Esophagus muscularis mucosa (tissue), 4 donors: ENCODE measurements around the gene NRXN2. TPM values are rescaled to one million over a fixed set of nuclear protein-coding genes. Genes with fewer than 3 reads are reported as not detected.

Experiments used
- DNase-seq: peaks from one replicate; pipeline ENCODE4 v3.0.0-alpha.2; 2017; ENCODE audit errors: extremely low spot score
- H3K27ac ChIP-seq, 4 donors: fragments of 200-600 bp; sonication (generic); replicated peaks in 1 of 4; 1 replicate in 3 of 4; 2 replicates in 1 of 4; pipeline ENCODE4 v1.5.1; 2016 to 2019; ENCODE audit warnings: mild to moderate bottlenecking in 1 of 4
- H3K27me3 ChIP-seq, 4 donors: fragments of 200-600 bp; sonication (generic); one replicate each; pipeline versions ENCODE4 v1.5.1 to v1.6.0; 2016 to 2019
- H3K36me3 ChIP-seq, 4 donors: fragments of 200-600 bp; sonication (generic); one replicate each; pipeline ENCODE4 v1.5.1; 2016 to 2019
- H3K4me1 ChIP-seq, 4 donors: fragments of 200-600 bp; sonication (generic); one replicate each; pipeline ENCODE4 v1.5.1; 2016 to 2019
- H3K4me3 ChIP-seq, 4 donors: fragments of 200-600 bp; sonication (generic); 1 replicate in 2 of 4; 2 replicates in 2 of 4; pipeline ENCODE4 v1.5.1; 2016 to 2019; ENCODE audit warnings: mild to moderate bottlenecking in 4 of 4, moderate library complexity in 1 of 4
- H3K9me3 ChIP-seq, 4 donors: fragments of 200-600 bp; sonication (generic); 1 replicate in 3 of 4; 2 replicates in 1 of 4; pipeline ENCODE4 v1.5.1; 2016 to 2019
- EP300 ChIP-seq: sonication (generic); formaldehyde crosslinking; IDR thresholded peaks from one replicate; pipeline ENCODE4 v1.6.1; 2017; ENCODE audit warnings: antibody characterized with exemption
- POLR2A ChIP-seq: fragments of 450-650 bp; IDR thresholded peaks from one replicate; pipeline ENCODE4 v1.6.1; 2017; ENCODE audit warnings: antibody characterized with exemption, moderate library complexity, mild to moderate bottlenecking, low read depth
- POLR2AphosphoS5 ChIP-seq, 2 donors: sonication (generic); formaldehyde crosslinking; IDR thresholded peaks; one replicate each; pipeline ENCODE4 v1.6.1; 2017; ENCODE audit warnings: antibody characterized with exemption in 2 of 2
- WGBS: methylation state at CpG from one replicate; pipeline ENCODE4 v1.1.5; 2018; 5-methylcytosine and 5-hydroxymethylcytosine counted together
- intact Hi-C: fragments of 100-400 bp; cut with DNase I; formaldehyde crosslinking; loops from one replicate; pipeline ENCODE4 v1.15.1; 2023
- total RNA-seq, 4 donors: library from RNA; depleted of rRNA; stranded (reverse); fragments of >200 nt; gene quantifications; one replicate each; pipeline versions ENCODE4 v1.1.0 to v1.2.1, GENCODE V29; 2016
- TF ChIP-seq, protein P1 (sequence below), 3 experiments: fragments of 200-600 bp in 2 of 3; fragments of 450-650 bp in 1 of 3; sonication (generic) in 2 of 3; IDR thresholded peaks; one replicate each; pipeline ENCODE4 v1.5.1; 2017 to 2019; ENCODE audit warnings: antibody characterized with exemption in 3 of 3, mild to moderate bottlenecking in 2 of 3, moderate library complexity in 1 of 3

The NRXN2 gene
- total RNA-seq, 4 donors from 2014 or later: 2.1 to 12.9 (median 4.3) TPM

DNA sequence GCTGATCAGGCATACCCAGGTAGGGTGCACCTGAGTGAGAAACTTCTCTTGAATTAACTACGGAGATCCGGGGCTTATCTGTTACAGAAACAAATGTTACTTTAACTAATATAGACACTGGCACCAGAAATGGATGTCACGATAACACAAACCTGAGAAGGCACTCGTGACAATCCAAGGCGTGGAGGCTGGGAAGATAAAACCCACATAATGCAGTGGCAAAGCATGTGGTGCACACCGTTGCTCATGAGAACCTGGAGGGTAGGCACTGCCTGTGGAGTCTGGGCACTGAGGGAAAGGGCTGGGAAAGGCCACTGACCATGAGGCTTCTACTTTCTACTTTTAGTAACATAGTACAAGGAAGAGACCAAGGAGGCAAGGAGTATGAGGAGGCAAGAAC, 109.3 kb downstream of the NRXN2 start:
- no peaks in the 10 kb centered on the region for H3K9me3 ChIP-seq
- no peaks in the 10 kb centered on the region for H3K36me3 ChIP-seq
- TF ChIP-seq EP300: no peak
- TF ChIP-seq POLR2AphosphoS5 (IDR thresholded peaks at IDR 0.05): no peak
- TF ChIP-seq POLR2A: no peak
- TF ChIP-seq, protein P1, sequence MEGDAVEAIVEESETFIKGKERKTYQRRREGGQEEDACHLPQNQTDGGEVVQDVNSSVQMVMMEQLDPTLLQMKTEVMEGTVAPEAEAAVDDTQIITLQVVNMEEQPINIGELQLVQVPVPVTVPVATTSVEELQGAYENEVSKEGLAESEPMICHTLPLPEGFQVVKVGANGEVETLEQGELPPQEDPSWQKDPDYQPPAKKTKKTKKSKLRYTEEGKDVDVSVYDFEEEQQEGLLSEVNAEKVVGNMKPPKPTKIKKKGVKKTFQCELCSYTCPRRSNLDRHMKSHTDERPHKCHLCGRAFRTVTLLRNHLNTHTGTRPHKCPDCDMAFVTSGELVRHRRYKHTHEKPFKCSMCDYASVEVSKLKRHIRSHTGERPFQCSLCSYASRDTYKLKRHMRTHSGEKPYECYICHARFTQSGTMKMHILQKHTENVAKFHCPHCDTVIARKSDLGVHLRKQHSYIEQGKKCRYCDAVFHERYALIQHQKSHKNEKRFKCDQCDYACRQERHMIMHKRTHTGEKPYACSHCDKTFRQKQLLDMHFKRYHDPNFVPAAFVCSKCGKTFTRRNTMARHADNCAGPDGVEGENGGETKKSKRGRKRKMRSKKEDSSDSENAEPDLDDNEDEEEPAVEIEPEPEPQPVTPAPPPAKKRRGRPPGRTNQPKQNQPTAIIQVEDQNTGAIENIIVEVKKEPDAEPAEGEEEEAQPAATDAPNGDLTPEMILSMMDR (IDR thresholded peaks at IDR 0.05): no peak
- H3K4me3 ChIP-seq: no peak overlapping the region
- DNase-seq: no peak
- peaks cover 0 to 3% (median under 1%) of the 10 kb centered on the region in 4 donors for H3K4me1 ChIP-seq
- intact Hi-C loops: no loop called here
- no peak overlapping the region for H3K27ac ChIP-seq
- WGBS: 90% methylated on average over 6 of the region's 6 CpGs
- H3K27me3 ChIP-seq: no peaks in the 10 kb centered on the region

GRCh38 chr11:64611869-64612646, 110.9 kb downstream of the NRXN2 start:
- Histone ChIP-seq H3K27me3 (peaks cover 0 to 6% (median 0%) of the 10 kb centered on the region in 4 donors), H3K4me3 (no peak overlapping the region), H3K36me3 (no peaks in the 10 kb centered on the region), H3K27ac (no peak overlapping the region), H3K9me3 (no peaks in the 10 kb centered on the region), H3K4me1 (peaks cover 0 to 14% (median 7%) of the 10 kb centered on the region in 4 donors)
- 71% methylated on average over 7 of the region's 11 CpGs for WGBS
- DNase-seq: no peak
- TF ChIP-seq, protein P1 (IDR thresholded peaks at IDR 0.05): no peak
- no peak for TF ChIP-seq POLR2A
- no peak for TF ChIP-seq EP300
- TF ChIP-seq POLR2AphosphoS5 (IDR thresholded peaks at IDR 0.05): no peak
- intact Hi-C loops: no loop called here

DNA sequence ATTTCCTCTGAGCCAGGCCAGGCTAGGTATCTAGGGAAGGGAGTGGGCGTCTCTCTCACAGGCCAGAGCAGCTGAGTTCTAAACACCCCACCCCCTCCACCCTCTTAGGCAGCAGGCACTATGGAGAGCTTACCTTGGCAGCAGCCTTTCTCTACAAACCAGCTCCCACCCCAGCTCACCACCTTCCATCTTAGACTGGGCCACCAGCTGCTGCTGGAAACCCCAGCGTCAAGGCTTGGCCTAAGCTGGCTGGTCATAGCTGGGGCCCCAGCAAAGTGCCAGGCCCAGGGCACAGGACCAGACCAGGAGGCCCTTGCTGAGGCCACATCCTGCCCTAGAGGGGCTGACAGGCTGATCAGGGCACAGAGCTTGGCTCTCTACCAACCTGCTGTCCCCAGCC, 111.8 kb downstream of the NRXN2 start:
- WGBS: 100% methylated on average over 1 of the region's 2 CpGs
- Histone ChIP-seq H3K36me3 (no peaks in the 10 kb centered on the region), H3K9me3 (no peaks in the 10 kb centered on the region), H3K4me3 (no peak overlapping the region), H3K27ac (no peak overlapping the region), H3K4me1 (peaks cover 0 to 14% (median 7%) of the 10 kb centered on the region in 4 donors), H3K27me3 (peaks cover 0 to 15% (median 0%) of the 10 kb centered on the region in 4 donors)
- intact Hi-C loops: no loop called here
- no peak for TF ChIP-seq POLR2A
- TF ChIP-seq, protein P1 (IDR thresholded peaks at IDR 0.05): no peak
- TF ChIP-seq POLR2AphosphoS5 (IDR thresholded peaks at IDR 0.05): no peak
- TF ChIP-seq EP300: no peak
- DNase-seq: no peak

DNA sequence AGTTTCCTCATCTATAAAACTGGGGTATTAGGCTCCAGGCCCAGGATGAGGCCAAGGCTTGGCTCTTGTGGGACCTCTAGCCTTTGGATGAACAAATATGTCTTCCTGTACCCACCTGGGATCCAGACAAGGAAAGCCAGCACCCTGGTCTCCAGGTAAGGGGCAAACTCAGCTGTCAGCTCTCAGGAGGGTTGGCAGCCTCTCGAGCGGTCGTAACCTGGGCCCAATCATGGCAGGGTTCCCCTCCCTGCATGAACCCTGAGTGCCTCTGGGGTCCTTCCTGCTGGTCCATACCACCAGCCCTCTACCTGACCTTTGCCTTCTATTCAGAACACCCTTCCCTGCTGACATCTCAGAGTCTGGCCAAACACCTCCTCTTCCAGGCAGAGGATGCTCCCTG, 112.4 kb downstream of the NRXN2 start:
- peaks cover 0 to 14% (median 7%) of the 10 kb centered on the region in 4 donors for H3K4me1 ChIP-seq
- no peaks in the 10 kb centered on the region for H3K9me3 ChIP-seq
- TF ChIP-seq EP300 (no peak), POLR2AphosphoS5 (IDR thresholded peaks at IDR 0.05) (no peak), POLR2A (no peak)
- TF ChIP-seq, protein P1 (IDR thresholded peaks at IDR 0.05): no peak
- intact Hi-C loops: no loop called here
- 91% methylated on average over 3 of the region's 3 CpGs for WGBS
- no peak overlapping the region for H3K4me3 ChIP-seq
- DNase-seq: no peak
- peaks cover 0 to 19% (median 0%) of the 10 kb centered on the region in 4 donors for H3K27me3 ChIP-seq
- no peaks in the 10 kb centered on the region for H3K36me3 ChIP-seq
- H3K27ac ChIP-seq: no peak overlapping the region
